Eye (tissue), 1 donor: Measurements from ENCODE around the gene ILRUN.
A peak's percentile ranks its signal among the peaks of the same experiment; 100 is the strongest.
"Not testable (repeated sequence)": the region's sequence is repeated elsewhere in the genome, so short reads cannot be mapped to it uniquely, and the experiment has no call there.

Experiments used
- DNase-seq: peaks from one replicate; pipeline ENCODE4 v3.0.0-alpha.2; 2015

The ILRUN gene

DNA sequence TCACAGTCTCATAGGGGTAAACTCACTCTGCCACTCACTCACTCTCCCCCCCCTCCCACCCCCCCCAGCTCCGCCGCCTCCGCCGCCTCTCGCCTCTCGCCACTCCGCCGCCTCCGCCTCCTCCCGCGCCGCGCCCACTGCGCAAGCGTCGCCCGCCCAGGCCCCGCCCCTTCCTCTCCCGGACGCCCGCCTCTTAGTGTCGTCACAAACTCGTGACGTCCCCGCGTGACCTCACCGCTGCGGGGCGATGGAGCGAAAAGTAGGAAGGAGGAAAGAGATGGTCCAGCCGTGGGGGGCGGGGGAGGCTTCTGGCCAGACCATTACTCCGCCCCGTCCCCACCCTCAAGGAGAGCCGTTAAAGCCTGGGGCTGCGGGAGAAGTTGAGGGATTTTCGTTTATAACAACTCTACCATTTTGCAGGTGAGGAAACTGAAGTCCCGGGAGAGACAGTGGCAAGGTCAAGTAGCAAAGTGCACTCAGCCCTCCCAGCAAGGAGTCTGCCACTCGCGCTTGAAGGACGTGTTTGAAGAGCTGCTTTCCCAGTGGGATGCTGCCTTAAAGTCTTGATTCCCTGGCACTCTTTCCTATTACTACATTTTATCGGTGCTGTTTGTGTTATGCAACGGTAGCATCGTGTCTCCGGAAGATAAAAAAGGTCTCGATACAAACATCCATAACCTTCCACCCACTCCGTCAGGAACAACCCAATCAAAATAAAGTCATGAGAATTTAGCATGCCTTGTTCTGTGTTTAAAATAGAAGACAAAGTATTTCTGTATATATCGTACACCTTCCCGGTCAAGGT, at the start of gene ILRUN:
ILRUN (minus strand) TSS at position 29 of the 805 bp plus-strand sequence. CDS start 164 bp downstream, outside the sequence.
- DNase-seq, result peak; percentile 98

DNA sequence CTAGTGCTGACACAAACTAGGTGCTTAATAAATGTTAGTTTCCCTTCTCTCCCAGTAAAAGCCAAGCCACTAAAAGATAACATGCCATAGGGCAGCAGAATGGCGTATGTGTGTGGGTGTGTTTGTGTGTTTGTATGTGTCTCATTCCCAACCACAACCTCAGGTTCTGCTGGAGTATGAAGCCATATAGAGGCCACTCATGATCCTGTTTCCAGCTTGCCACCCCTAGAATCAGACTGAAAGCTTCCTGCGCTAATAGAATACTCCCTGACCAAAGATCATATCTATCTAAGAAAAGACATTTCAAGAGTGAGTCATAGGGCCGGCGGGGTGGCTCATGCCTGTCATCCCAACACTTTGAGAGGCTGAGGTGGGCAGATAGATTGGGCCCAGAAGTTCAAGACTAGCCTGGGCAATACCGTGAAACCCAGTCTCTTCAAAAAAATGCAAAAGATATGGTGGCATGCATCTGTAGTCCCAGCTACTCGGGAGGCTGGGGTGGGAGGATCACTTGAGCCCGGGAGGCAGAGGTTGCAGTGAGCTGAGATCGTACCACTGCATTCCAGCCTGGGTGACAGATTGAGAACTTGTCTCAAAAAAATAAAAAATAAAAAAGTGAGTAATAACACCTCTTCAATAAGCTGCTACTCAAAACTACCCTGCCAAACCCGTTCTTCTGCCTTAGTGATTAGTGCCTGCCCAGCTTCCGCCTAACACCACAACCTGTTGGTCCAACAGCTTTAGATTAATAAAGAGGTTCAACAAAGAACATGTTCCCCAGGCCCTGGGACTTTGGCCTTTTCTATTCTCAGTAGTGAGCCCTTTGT, 48.9 kb upstream of the ILRUN start:
- peak; percentile 11 for DNase-seq

DNA sequence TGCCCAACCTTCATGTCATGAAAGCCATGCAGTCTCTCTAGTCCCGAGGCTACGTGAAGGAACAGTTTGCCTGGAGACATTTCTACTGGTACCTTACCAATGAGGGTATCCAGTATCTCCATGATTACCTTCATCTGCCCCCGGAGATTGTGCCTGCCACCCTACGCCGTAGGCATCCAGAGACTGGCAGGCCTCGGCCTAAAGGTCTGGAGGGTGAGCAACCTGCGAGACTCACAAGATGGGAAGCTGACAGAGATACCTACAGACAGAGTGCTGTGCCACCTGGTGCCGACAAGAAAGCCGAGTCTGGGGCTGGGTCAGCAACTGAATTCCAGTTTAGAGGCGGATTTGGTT, 47.7 kb upstream of the ILRUN start:
- DNase-seq, result not testable (repeated sequence)

GRCh38 chr6:34743625-34744293, 47.2 kb upstream of the ILRUN start:
- DNase-seq, result no peak

GRCh38 chr6:34742094-34742493, 45.5 kb upstream of the ILRUN start:
- no peak for DNase-seq

DNA sequence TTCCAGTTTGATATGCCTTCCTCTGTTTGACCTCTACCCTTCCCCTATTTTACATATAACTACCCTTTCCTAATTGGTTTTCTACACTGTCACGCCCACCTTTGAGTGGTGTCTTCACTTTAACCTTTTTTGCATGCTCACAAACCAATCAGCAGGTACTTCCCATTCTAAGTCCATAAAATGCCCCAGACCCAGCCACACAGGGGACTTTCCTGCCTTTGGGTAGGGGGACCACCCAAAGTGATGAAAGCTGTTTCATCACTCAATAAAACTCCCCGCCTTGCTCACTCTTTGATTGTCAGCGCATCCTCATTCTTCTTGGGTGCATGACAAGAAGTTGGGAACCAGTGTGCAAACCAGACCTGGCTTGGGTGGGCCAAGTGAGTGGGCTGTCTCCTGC, 40.3 kb upstream of the ILRUN start:
- no peak for DNase-seq

DNA sequence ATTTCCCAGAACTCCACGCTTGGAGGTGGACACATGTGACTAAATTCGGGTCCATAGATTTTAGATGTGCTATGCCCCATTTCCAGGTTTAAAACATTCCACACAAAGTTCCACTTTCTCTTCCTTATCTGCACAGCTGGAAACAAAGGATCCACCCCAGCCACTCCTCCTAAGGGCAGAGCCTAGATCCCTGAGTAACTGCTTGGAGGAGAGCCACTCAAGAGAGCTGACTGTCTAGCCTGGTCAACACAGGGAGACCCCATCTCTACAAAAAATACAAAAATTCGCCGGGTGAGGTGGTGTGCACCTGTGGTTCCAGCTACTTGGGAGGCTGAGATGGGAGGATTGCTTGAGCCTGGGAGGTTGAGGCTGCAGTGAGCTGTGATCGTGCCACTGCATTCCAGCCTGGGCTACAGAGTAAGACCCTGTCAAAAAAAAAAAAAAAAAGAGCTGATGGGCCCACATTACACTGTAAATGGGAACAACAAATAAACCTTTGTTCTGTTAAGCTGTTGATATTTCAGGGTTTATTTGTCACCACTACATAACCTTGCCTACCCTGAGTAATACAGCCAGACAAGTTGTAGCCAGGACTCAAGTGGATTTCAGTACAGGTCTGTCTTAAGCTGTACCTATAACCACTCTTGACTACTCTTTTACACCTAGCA, 35.0 kb upstream of the ILRUN start:
- no peak for DNase-seq

DNA sequence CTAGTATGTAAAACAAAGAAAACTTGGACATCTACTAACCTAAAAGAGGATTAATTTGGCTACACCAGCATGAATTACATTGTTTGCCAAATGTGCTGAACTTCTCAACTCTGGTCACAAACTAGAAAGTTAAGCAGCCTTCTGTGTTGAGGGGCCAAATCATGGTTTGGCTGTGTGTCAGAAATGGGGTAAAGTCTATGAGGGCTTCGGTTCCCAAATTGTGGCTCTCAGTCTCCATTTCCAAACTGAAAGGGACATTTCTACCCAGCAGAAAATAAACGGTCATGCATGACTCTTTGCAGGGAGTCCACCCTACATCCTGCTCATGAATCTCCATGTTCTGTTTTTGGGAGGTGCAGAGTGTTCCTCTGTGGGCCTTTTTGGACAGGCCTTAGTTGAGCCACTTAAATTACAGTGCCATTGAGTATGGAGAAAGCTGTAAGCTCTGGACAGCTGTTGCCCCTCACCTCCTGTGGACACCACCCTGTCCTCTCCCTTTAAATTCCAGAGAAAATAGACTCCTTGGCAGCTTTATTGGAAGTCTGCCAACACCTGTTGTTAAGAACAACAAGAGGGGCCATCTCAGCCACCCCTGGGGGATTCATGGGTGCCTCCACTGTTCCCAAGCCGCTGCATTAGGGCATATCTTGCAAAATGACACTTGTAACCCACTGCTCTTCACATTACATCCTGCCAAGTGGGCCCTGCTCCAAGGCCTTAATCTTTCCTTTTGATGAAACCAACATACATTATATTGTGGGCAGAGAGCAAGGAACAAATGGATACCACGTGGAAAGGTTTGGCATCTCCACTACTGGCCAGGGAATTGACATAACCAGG, 33.3 kb upstream of the ILRUN start:
- no peak for DNase-seq

DNA sequence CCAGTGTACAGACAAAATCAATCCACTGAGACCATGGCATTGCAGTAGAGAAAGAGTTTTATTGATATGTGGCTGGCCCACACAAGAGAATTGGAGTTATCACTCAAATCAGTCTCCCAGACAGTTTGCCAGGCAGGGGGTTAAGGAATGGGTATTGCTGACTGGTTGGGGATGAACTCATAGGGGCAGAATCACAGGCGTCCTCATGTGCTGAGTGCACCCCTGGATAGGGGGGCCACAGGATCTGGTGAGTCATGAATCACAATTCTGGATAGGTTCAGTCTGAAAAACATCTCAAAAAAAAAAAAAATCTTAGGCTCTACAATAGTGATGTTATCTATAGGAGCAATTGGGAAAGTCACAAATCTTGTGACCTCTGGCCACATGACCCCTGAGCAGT, 29.5 kb upstream of the ILRUN start:
- DNase-seq, result no peak

GRCh38 chr6:34723203-34723602, 26.6 kb upstream of the ILRUN start:
- DNase-seq, result no peak

GRCh38 chr6:34722451-34722850, 25.9 kb upstream of the ILRUN start:
- no peak for DNase-seq

DNA sequence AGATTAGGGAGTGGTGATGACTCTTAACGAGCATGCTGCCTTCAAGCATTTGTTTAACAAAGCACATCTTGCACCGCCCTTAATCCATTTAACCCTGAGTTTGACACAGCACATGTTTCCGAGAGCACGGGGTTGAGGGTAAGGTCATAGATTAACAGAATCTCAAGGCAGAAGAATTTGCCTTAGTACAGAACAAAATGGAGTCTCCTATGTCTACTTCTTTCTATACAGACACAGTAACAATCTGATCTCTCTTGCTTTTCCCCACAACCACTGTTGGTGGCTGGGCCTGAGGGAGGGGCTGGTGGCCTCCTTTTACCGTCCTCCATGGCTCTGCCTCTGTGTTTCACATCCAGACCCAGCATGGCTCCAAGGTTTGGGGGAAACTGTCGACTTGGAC, 23.6 kb upstream of the ILRUN start:
- peak; percentile 6 for DNase-seq

DNA sequence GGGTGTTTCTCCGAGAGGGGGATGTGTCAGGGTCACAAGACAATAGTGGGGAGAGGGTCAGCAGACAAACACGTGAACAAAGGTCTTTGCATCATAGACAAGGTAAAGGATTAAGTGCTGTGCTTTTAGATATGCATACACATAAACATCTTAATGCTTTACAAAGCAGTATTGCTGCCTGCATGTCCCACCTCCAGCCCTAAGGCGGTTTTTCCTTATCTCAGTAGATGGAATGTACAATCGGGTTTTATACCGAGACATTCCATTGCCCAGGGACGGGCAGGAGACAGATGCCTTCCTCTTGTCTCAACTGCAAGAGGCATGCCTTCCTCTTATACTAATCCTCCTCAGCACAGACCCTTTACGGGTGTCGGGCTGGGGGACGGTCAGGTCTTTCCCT, 23.1 kb upstream of the ILRUN start:
- not testable (repeated sequence) for DNase-seq

DNA sequence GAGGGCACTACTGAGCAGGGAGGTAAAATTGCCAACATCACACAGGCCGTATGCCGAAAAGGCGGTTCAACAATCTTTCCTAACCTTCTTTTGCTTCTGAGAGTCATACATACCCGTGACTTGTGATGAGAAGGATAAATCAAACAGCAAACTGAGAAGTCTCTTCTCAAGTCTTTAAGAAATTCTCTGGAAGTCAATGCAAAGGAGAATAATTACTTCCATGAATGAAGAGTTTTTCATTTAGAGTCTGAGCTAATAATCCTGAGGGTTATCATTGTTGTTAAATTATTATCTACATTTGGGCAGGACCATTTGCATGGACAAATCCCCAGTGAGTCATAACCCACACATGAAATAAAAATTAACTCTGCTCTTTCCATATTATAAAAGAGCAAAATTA, 22.4 kb upstream of the ILRUN start:
- no peak for DNase-seq

- no peak for DNase-seq
These were observed 20.9 kb upstream of the ILRUN start for GRCh38 chr6:34717466-34717865.

DNA sequence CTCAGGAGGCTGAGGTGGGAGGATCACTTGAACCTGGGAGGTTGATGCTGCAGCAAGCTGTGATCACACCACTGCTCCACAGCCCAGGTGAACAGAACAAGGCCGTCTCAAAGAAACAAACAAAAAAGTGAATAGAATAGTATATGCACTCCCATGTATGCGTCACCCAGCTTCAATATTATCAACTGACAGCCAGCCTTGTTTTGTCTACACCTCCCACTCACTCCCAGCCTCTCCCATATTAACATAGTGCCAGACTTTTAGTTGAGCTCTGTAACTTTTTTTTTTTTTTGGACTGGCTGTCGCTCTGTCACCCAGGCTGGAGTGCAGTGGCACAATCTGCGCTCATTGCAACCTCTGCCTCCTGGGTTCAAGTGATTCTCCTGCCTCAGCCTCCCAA, 18.1 kb upstream of the ILRUN start:
- no peak for DNase-seq

GRCh38 chr6:34712881-34713280, 16.3 kb upstream of the ILRUN start:
- DNase-seq, result not testable (repeated sequence)

GRCh38 chr6:34709386-34709785, 12.8 kb upstream of the ILRUN start:
- DNase-seq, result peak; percentile 33

- DNase-seq, result no peak
These were observed 8.7 kb upstream of the ILRUN start for GRCh38 chr6:34705241-34705640.

DNA sequence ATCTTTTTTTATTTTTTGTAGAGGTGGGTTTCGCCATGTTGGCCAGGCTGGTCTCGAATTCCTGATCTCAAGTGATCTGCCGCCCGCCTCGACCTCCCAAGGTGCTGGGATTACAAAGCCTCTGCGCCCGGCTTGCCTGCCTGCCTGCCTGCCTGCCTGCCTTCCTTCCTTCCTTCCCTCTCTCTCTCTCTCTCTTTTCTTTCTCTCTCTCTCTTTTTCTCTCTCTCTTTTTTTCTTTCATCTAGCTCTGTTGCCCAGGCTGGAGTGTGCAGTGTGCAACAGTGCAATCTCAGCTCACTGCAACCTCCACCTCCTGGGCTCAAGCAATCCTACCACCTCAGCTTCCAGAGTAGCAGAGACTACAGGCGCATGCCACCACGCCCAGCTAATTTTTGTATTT, 4.6 kb upstream of the ILRUN start:
- DNase-seq, result no peak

DNA sequence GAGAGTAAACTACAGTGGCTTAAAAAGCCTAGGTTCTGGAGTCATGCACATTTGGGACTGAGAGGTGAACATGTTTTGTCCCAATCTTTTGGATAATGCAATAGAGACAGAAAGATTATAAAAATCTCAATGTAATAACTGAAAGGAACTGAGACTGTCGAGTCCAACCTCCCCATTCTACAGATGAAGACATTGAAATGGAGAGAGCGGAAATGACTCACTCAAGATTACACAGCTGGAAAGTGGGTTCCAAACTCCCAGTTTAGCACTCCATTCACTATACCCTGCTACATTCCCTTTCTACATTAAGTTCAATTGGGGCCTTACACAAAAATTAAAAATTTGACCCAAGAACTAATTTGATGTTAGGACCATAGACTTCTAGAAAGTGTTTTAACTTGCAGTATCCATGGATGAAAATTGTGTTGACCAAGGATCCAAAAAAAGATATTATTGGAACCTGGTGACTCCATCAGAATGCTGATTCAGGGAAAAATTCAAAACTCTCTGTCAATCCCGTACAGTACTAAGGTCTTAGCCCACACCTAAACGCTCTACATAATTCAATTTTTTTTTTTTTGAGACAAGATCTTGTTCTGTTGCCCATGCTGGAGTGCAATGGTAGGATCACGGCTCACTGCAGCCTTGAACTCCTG, 1.5 kb upstream of the ILRUN start:
- no peak for DNase-seq

- no peak for DNase-seq
These were observed 923 bp upstream of the ILRUN start for GRCh38 chr6:34697544-34697836.
